ENCODE data around the gene HOXA3. TPM values are rescaled to one million over a fixed set of nuclear protein-coding genes. Genes with fewer than 3 reads are reported as not detected.

The HOXA3 gene
- total and polyA plus RNA-seq, 9 of the 15 experiments (the other 6 are each of a cell fraction or from before 2014, with no cell fraction given), result 0.04 to 0.13 TPM; not detected in 7

- TF ChIP-seq REST (IDR thresholded peaks at IDR 0.05; ENCODE audit: borderline replicate concordance) (no peak), REST (CRISPR knock-in tag; IDR thresholded peaks at IDR 0.05; ENCODE audit: low read depth) (no peak), ADNP (tag; IDR thresholded peaks at IDR 0.05) (no peak), RBBP5 (IDR thresholded peaks at IDR 0.05; ENCODE audit: borderline replicate concordance, insufficient read depth, low read length, poor library complexity, severe bottlenecking) (no peak), ZNF695 (CRISPR knock-in tag; IDR thresholded peaks at IDR 0.05) (no peak), DPF2 (IDR thresholded peaks at IDR 0.05) (no peak)
Measured at GRCh38 chr7:27146491-27147198, 5.7 kb downstream of the HOXA3 start (continued).

Data from K562 (cell line).